B cell (primary cell): ENCODE data around the gene ECT2.

ENCODE experiments used
- EZH2 ChIP-seq: IDR thresholded peaks from 2 replicates; pipeline ENCODE4 v1.6.1; 2012; ENCODE audit warnings: borderline replicate concordance, low read depth, mild to moderate bottlenecking, moderate library complexity, low read length; ENCODE audit not compliant: insufficient read depth, poor library complexity, severe bottlenecking
- TF ChIP-seq, protein P1 (sequence below): fragments of 200-600 bp; IDR thresholded peaks from one replicate; pipeline ENCODE4 v1.8.0; 2022; ENCODE audit warnings: antibody characterized with exemption, mild to moderate bottlenecking

DNA sequence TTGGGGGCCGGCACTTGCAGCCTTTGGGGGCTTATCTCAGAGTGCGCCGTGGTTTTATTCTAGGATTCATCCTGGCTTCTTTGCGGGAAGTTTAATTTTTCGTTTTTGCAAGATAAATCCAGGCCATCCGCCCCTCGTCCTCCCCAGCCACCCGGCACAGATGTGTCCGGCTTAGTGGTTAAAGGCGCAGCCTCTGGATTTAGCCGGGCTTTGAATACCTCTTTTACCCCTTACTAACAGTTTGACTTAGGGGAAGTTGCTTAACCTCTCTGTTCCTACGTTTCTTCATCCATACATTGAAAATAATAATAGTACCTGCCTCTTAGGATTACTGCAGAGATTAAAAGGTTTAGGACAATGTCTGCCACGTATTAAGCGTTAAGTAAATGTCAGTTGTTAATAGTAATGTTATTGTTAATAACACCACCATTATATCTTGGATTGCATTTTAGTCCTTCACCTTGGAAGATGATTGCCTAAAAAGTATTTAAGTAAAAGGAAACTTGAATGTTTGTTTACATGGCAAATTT, 714 bp downstream of the ECT2 start:
- TF ChIP-seq EZH2: no peak
- TF ChIP-seq, protein P1, sequence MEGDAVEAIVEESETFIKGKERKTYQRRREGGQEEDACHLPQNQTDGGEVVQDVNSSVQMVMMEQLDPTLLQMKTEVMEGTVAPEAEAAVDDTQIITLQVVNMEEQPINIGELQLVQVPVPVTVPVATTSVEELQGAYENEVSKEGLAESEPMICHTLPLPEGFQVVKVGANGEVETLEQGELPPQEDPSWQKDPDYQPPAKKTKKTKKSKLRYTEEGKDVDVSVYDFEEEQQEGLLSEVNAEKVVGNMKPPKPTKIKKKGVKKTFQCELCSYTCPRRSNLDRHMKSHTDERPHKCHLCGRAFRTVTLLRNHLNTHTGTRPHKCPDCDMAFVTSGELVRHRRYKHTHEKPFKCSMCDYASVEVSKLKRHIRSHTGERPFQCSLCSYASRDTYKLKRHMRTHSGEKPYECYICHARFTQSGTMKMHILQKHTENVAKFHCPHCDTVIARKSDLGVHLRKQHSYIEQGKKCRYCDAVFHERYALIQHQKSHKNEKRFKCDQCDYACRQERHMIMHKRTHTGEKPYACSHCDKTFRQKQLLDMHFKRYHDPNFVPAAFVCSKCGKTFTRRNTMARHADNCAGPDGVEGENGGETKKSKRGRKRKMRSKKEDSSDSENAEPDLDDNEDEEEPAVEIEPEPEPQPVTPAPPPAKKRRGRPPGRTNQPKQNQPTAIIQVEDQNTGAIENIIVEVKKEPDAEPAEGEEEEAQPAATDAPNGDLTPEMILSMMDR: no peak
